ENCODE data around the gene DAAM2. TPM values are rescaled to one million over a fixed set of nuclear protein-coding genes. Genes with fewer than 3 reads are reported as not detected.

DAAM2 gene
- total RNA-seq, 2 experiments from 2014 or later: not detected

GRCh38 chr6:39884696-39885095 lies 92.5 kb downstream of the DAAM2 start:
- CTCF ChIA-PET: no interaction called here
- ATAC-seq (no peak), DNase-seq (no peak)
- H3K4me1 Mint-ChIP-seq (ENCODE audit: low read depth): no peaks in the 10 kb centered on the region
- H3K36me3 Mint-ChIP-seq (ENCODE audit: low read depth): no peaks in the 10 kb centered on the region
- peaks cover 3% of the 10 kb centered on the region for H3K27me3 Mint-ChIP-seq (ENCODE audit: low read depth)
- no peak overlapping the region for H3K4me3 Mint-ChIP-seq
- H3K27ac Mint-ChIP-seq: no peak overlapping the region
- no peaks in the 10 kb centered on the region for H3K9me3 Mint-ChIP-seq (ENCODE audit: insufficient read depth)
- POLR2A ChIA-PET: interaction anchor here (0.6 to 0.8 kb wide), 2 partner anchors 404 to 1109 kb away, joined by 3 read pairs; no protein-coding TSS in a partner anchor

GRCh38 chr6:39885691-39886090 lies 93.5 kb downstream of the DAAM2 start:
- Mint-ChIP-seq H3K4me1 (ENCODE audit: low read depth) (no peaks in the 10 kb centered on the region), H3K4me3 (no peak overlapping the region), H3K36me3 (ENCODE audit: low read depth) (no peaks in the 10 kb centered on the region), H3K27ac (no peak overlapping the region), H3K27me3 (ENCODE audit: low read depth) (peaks cover 3% of the 10 kb centered on the region), H3K9me3 (ENCODE audit: insufficient read depth) (no peaks in the 10 kb centered on the region)
- no peak for ATAC-seq
- no peak for DNase-seq
- CTCF ChIA-PET: no interaction called here
- POLR2A ChIA-PET: interaction anchor here (0.8 kb wide), 1 partner anchor 405 kb away, joined by 3 read pairs; no protein-coding TSS in a partner anchor

- ATAC-seq (no peak), DNase-seq (no peak)
- H3K4me1 Mint-ChIP-seq (ENCODE audit: low read depth): no peaks in the 10 kb centered on the region
- peaks cover 5% of the 10 kb centered on the region for H3K27me3 Mint-ChIP-seq (ENCODE audit: low read depth)
- CTCF ChIA-PET: no interaction called here
- H3K27ac Mint-ChIP-seq: no peak overlapping the region
- no peaks in the 10 kb centered on the region for H3K9me3 Mint-ChIP-seq (ENCODE audit: insufficient read depth)
- POLR2A ChIA-PET: interaction anchor here (0.6 kb wide), 1 partner anchor 13 kb away, joined by 3 read pairs; no protein-coding TSS in a partner anchor
- no peak overlapping the region for H3K4me3 Mint-ChIP-seq
- H3K36me3 Mint-ChIP-seq (ENCODE audit: low read depth): no peaks in the 10 kb centered on the region
These were observed 94.7 kb downstream of the DAAM2 start for GRCh38 chr6:39886871-39887270.

- ATAC-seq (no peak), DNase-seq (no peak)
- Mint-ChIP-seq H3K4me1 (ENCODE audit: low read depth) (no peaks in the 10 kb centered on the region), H3K36me3 (ENCODE audit: low read depth) (no peaks in the 10 kb centered on the region), H3K9me3 (ENCODE audit: insufficient read depth) (no peaks in the 10 kb centered on the region), H3K4me3 (no peak overlapping the region), H3K27ac (no peak overlapping the region), H3K27me3 (ENCODE audit: low read depth) (peaks cover 5% of the 10 kb centered on the region)
- POLR2A ChIA-PET: no interaction called here
- CTCF ChIA-PET: no interaction called here
These were observed 95.7 kb downstream of the DAAM2 start for GRCh38 chr6:39887692-39888450.

- peaks cover 5% of the 10 kb centered on the region for H3K27me3 Mint-ChIP-seq (ENCODE audit: low read depth)
- ATAC-seq (no peak), DNase-seq (no peak)
- no peak overlapping the region for H3K27ac Mint-ChIP-seq
- H3K4me1 Mint-ChIP-seq (ENCODE audit: low read depth): no peaks in the 10 kb centered on the region
- ChIA-PET POLR2A (interaction anchor here (0.9 kb wide), 1 partner anchor 9 kb away, joined by 3 read pairs; no protein-coding TSS in a partner anchor), CTCF (no interaction called here)
- no peaks in the 10 kb centered on the region for H3K9me3 Mint-ChIP-seq (ENCODE audit: insufficient read depth)
- no peaks in the 10 kb centered on the region for H3K36me3 Mint-ChIP-seq (ENCODE audit: low read depth)
- no peak overlapping the region for H3K4me3 Mint-ChIP-seq
These were observed 97.1 kb downstream of the DAAM2 start for GRCh38 chr6:39889229-39889628.

GRCh38 chr6:39891353-39891752 lies 99.2 kb downstream of the DAAM2 start:
- H3K4me1 Mint-ChIP-seq (ENCODE audit: low read depth): no peaks in the 10 kb centered on the region
- no peak overlapping the region for H3K27ac Mint-ChIP-seq
- no peak overlapping the region for H3K4me3 Mint-ChIP-seq
- POLR2A ChIA-PET: interaction anchor here (0.6 kb wide), 1 partner anchor 1468 kb away, joined by 3 read pairs; no protein-coding TSS in a partner anchor
- CTCF ChIA-PET: no interaction called here
- ATAC-seq (no peak), DNase-seq (no peak)
- no peaks in the 10 kb centered on the region for H3K36me3 Mint-ChIP-seq (ENCODE audit: low read depth)
- H3K27me3 Mint-ChIP-seq (ENCODE audit: low read depth): peaks cover 5% of the 10 kb centered on the region
- no peaks in the 10 kb centered on the region for H3K9me3 Mint-ChIP-seq (ENCODE audit: insufficient read depth)

GRCh38 chr6:39891976-39892375 lies 99.8 kb downstream of the DAAM2 start:
- Mint-ChIP-seq H3K9me3 (ENCODE audit: insufficient read depth) (no peaks in the 10 kb centered on the region), H3K36me3 (ENCODE audit: low read depth) (no peaks in the 10 kb centered on the region), H3K27me3 (ENCODE audit: low read depth) (peaks cover 5% of the 10 kb centered on the region), H3K4me3 (no peak overlapping the region), H3K4me1 (ENCODE audit: low read depth) (no peaks in the 10 kb centered on the region), H3K27ac (no peak overlapping the region)
- DNase-seq (no peak), ATAC-seq (no peak)
- ChIA-PET CTCF (no interaction called here), POLR2A (interaction anchor here (0.6 kb wide), 1 partner anchor 1469 kb away, joined by 3 read pairs; no protein-coding TSS in a partner anchor)

- CTCF ChIA-PET: no interaction called here
- Mint-ChIP-seq H3K36me3 (ENCODE audit: low read depth) (no peaks in the 10 kb centered on the region), H3K27ac (no peak overlapping the region), H3K9me3 (ENCODE audit: insufficient read depth) (no peaks in the 10 kb centered on the region), H3K4me3 (no peak overlapping the region), H3K27me3 (ENCODE audit: low read depth) (peaks cover 5% of the 10 kb centered on the region), H3K4me1 (ENCODE audit: low read depth) (no peaks in the 10 kb centered on the region)
- no peak for ATAC-seq
- DNase-seq: peak; percentile 32
- POLR2A ChIA-PET: no interaction called here
These were observed 100.4 kb downstream of the DAAM2 start for GRCh38 chr6:39892490-39893129.

GRCh38 chr6:39893286-39893685 lies 101.1 kb downstream of the DAAM2 start:
- Mint-ChIP-seq H3K27ac (no peak overlapping the region), H3K36me3 (ENCODE audit: low read depth) (no peaks in the 10 kb centered on the region), H3K27me3 (ENCODE audit: low read depth) (peaks cover 5% of the 10 kb centered on the region), H3K4me3 (no peak overlapping the region), H3K9me3 (ENCODE audit: insufficient read depth) (no peaks in the 10 kb centered on the region), H3K4me1 (ENCODE audit: low read depth) (no peaks in the 10 kb centered on the region)
- ATAC-seq: no peak
- DNase-seq: no peak
- CTCF ChIA-PET: no interaction called here
- POLR2A ChIA-PET: no interaction called here

- Mint-ChIP-seq H3K27me3 (ENCODE audit: low read depth) (no peaks in the 10 kb centered on the region), H3K4me3 (no peak overlapping the region), H3K27ac (no peak overlapping the region), H3K9me3 (ENCODE audit: insufficient read depth) (no peaks in the 10 kb centered on the region), H3K4me1 (ENCODE audit: low read depth) (no peaks in the 10 kb centered on the region), H3K36me3 (ENCODE audit: low read depth) (no peaks in the 10 kb centered on the region)
- POLR2A ChIA-PET: no interaction called here
- no peak for ATAC-seq
- DNase-seq: no peak
- CTCF ChIA-PET: no interaction called here
These were observed 104.5 kb downstream of the DAAM2 start for GRCh38 chr6:39896701-39897100.

- DNase-seq (no peak), ATAC-seq (no peak)
- Mint-ChIP-seq H3K36me3 (ENCODE audit: low read depth) (no peaks in the 10 kb centered on the region), H3K27me3 (ENCODE audit: low read depth) (no peaks in the 10 kb centered on the region), H3K27ac (no peak overlapping the region), H3K4me3 (no peak overlapping the region), H3K4me1 (ENCODE audit: low read depth) (no peaks in the 10 kb centered on the region), H3K9me3 (ENCODE audit: insufficient read depth) (no peaks in the 10 kb centered on the region)
- ChIA-PET POLR2A (no interaction called here), CTCF (no interaction called here)
These were observed 105.5 kb downstream of the DAAM2 start for GRCh38 chr6:39897698-39898097.

- Mint-ChIP-seq H3K4me1 (ENCODE audit: low read depth) (no peaks in the 10 kb centered on the region), H3K36me3 (ENCODE audit: low read depth) (no peaks in the 10 kb centered on the region), H3K27ac (no peak overlapping the region), H3K27me3 (ENCODE audit: low read depth) (no peaks in the 10 kb centered on the region), H3K9me3 (ENCODE audit: insufficient read depth) (no peaks in the 10 kb centered on the region), H3K4me3 (no peak overlapping the region)
- ATAC-seq: no peak
- DNase-seq: no peak
- ChIA-PET CTCF (no interaction called here), POLR2A (no interaction called here)
These were observed 106.4 kb downstream of the DAAM2 start for GRCh38 chr6:39898625-39899024.

All from activated CD8-positive, alpha-beta T cell treated with anti-CD3 and anti-CD28 coated beads, Interleukin-2, amount 10 ng/mL, durations not matched to agents 7 days and 5 days (primary cell).